GM21390 (cell line): Measurements from ENCODE around the gene PCDHGB1.
"Not testable (repeated sequence)": the region's sequence is repeated elsewhere in the genome, so short reads cannot be mapped to it uniquely, and the experiment has no call there.

Source experiments
- ATAC-seq: cut with Tn5 transposase; IDR thresholded peaks from one replicate; pipeline ENCODE4 v1.9.1; 2021; ENCODE audit not compliant: unreplicated experiment

Gene PCDHGB1

DNA sequence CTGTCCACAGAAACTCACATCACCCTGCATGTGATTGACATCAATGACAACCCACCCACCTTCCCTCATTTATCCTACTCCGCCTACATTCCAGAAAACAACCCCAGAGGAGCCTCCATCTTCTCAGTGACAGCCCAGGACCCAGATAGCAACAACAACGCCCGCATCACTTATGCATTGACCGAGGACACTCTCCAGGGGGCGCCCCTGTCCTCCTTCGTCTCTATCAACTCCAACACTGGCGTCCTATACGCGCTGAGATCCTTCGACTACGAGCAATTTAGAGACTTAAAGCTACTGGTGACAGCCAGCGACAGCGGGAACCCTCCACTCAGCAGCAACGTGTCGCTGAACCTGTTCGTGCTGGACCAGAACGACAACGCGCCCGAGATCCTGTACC is 4.6 kb upstream of the PCDHGB1 start:
- ATAC-seq = no peak

DNA sequence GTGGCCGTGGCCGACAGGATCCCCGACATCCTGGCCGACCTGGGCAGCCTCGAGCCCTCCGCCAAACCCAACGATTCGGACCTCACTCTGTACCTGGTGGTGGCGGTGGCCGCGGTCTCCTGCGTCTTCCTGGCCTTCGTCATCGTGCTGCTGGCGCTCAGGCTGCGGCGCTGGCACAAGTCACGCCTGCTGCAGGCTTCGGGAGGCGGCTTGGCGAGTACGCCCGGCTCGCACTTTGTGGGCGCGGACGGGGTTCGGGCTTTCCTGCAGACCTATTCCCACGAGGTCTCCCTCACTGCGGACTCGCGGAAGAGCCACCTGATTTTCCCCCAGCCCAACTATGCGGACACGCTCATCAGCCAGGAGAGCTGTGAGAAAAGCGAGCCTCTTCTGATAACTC is 3.9 kb upstream of the PCDHGB1 start:
- not testable (repeated sequence) for ATAC-seq

GRCh38 chr5:141351591-141351990 is 1.7 kb downstream of the PCDHGB1 start:
- ATAC-seq = no peak

- no peak for ATAC-seq
Measured at GRCh38 chr5:141354900-141355469, 5.1 kb downstream of the PCDHGB1 start, which contains the start of gene PCDHGA4. TSS of gene PCDHGA4 (plus strand) at chr5:141355021. CDS start at chr5:141355108, 87 bp downstream.

GRCh38 chr5:141355641-141356040 is 5.7 kb downstream of the PCDHGB1 start:
- no peak for ATAC-seq

DNA sequence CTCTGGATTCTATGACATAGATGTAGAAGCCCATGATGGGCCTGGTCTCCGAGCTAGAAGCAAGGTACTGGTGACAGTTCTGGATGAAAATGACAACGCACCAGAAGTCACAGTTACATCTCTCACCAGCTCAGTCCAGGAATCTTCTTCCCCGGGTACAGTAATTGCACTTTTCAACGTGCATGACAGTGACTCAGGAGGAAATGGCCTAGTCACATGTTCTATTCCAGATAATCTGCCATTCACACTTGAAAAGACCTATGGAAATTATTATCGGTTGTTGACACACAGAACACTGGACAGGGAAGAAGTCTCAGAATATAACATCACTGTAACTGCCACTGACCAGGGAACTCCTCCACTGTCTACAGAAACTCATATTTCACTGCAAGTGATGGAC is 6.2 kb downstream of the PCDHGB1 start:
- ATAC-seq = no peak

- ATAC-seq = no peak
Measured at GRCh38 chr5:141356950-141357349, 7.1 kb downstream of the PCDHGB1 start.

DNA sequence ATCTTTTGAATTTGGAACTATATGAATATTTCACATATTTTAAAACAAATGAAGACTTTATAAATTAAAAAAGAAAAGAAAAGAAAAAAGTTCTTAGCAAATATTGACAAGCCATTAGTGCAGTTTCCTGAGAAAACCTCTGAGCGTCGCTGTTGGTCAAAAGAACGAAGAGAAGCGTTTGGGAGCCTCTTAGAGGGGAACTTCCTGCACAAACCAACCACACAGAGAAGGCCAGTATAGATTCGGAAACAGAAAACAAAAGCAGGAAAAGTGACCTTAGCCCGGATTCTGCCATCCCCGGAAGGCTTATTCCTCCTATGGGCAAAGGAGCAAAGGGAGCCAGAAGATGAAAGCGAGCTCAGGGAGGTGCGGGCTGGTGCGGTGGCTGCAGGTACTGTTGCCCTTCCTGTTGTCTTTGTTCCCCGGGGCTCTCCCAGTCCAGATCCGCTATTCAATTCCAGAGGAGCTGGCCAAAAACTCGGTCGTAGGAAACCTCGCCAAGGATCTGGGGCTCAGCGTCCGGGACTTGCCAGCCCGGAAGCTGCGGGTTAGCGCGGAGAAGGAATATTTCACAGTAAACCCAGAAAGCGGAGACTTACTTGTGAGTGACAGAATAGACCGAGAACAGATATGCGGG is 10.0 kb downstream of the PCDHGB1 start, which contains the start of gene PCDHGB2:
Gene PCDHGB2 (plus strand): TSS at position 205 of the 637 bp plus-strand sequence. CDS start 142 bp downstream, at position 347.
- ATAC-seq = no peak

DNA sequence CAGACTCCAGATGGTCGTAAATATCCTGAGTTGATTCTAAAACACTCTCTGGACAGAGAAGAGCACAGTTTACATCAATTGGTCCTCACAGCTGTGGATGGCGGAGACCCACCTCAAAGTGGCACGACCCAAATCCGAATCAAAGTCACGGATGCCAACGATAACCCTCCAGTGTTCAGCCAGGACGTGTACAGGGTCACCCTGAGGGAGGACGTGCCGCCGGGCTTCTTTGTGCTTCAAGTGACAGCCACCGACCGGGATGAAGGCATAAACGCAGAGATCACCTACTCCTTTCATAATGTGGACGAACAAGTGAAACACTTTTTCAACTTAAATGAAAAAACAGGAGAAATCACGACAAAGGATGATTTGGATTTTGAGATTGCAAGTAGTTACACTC is 10.8 kb downstream of the PCDHGB1 start:
- ATAC-seq = no peak

DNA sequence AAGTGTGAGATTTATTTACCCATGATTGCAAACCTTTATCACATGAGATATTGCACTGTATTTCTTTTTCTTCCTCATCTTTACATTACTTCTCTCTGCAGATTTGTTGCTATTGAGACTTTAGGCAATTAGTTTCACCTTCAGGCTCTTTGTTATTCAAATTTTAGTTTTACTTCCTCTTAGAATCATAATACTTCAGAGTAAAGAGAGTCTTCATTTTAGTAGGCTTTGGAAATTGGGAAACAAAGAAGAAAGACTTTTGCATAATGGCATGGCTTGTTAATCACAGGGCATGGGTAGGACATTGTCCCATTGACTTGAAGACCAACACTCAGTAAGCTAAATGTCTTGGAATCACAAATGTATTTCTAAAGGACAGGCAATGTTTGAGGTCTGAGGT is 12.8 kb downstream of the PCDHGB1 start:
- ATAC-seq = no peak

- ATAC-seq = no peak
Measured at GRCh38 chr5:141363952-141364660, 14.2 kb downstream of the PCDHGB1 start, which contains the start of gene PCDHGA5. TSS of gene PCDHGA5 (plus strand) at chr5:141364162. CDS start at chr5:141364331, 169 bp downstream.

DNA sequence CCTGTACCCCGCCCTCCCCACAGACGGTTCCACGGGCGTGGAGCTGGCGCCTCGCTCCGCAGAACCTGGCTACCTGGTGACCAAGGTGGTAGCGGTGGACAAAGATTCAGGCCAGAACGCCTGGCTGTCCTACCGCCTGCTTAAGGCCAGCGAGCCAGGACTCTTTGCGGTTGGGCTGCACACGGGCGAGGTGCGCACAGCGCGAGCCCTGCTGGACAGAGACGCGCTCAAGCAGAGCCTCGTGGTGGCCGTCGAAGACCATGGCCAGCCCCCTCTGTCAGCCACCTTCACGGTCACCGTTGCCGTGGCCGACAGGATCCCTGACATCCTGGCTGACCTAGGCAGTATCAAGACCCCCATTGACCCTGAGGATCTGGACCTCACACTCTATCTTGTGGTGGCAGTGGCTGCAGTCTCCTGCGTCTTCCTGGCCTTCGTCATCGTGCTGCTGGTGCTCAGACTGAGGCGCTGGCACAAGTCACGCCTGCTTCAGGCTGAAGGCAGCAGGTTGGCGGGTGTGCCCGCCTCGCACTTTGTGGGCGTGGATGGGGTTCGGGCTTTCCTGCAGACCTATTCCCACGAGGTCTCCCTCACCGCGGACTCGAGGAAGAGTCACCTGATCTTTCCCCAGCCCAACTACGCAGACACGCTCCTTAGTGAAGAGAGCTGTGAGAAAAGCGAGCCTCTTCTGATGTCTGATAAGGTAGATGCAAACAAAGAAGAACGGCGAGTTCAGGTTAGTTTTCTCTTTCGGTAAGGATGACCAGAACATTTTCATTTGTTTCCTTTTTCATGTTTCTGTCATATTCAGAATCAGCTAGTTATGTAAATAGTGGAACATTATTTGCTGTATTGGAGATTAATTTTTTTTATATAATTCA is 16.4 kb downstream of the PCDHGB1 start:
- no peak for ATAC-seq

- peak; percentile 95 for ATAC-seq
Measured at GRCh38 chr5:141369994-141370848, 20.3 kb downstream of the PCDHGB1 start, which contains the start of gene PCDHGB3. TSS of gene PCDHGB3 (plus strand) at chr5:141370242. CDS start at chr5:141370395, 153 bp downstream.

DNA sequence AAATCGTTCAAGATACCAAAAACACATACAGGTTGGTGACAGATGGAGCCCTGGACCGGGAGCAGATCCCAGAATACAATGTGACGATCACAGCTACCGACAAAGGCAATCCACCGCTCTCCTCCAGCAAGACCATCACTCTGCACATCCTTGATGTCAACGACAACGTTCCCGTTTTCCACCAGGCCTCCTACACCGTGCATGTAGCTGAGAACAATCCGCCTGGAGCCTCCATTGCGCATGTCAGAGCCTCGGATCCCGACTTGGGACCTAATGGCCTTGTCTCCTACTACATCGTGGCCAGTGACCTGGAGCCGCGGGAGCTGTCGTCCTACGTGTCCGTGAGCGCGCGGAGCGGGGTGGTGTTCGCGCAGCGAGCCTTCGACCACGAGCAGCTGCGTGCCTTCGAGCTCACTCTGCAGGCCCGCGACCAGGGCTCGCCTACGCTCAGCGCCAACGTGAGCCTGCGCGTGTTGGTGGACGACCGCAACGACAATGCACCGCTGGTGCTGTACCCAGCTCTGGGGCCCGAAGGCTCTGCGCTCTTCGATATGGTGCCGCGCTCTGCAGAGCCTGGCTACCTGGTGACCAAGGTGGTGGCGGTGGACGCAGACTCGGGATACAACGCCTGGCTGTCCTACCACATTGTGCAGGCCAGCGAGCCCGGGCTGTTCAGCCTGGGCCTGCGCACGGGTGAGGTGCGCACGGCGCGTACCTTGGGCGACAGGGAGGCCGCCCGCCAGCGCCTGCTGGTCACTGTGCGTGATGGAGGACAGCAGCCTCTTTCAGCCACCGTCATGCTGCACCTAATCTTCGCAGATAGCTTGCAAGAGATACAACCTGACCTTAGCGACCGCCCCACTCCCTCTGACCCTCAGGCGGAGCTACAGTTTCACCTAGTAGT is 21.9 kb downstream of the PCDHGB1 start:
- no peak for ATAC-seq

- no peak for ATAC-seq
Measured at GRCh38 chr5:141373673-141374317, 23.9 kb downstream of the PCDHGB1 start, which contains the start of gene PCDHGA6. TSS of gene PCDHGA6 (plus strand) at chr5:141373891. CDS start at chr5:141374084, 193 bp downstream.

- no peak for ATAC-seq
Measured at GRCh38 chr5:141374627-141375026, 24.7 kb downstream of the PCDHGB1 start.

GRCh38 chr5:141375444-141376155 is 25.7 kb downstream of the PCDHGB1 start:
- ATAC-seq = not testable (repeated sequence)
